HG02973 (cell line): Measurements from ENCODE around the gene MAP3K10.

Experiments
- ATAC-seq: cut with Tn5 transposase; IDR thresholded peaks from one replicate; pipeline ENCODE4 v1.9.1; 2021; ENCODE audit warnings: moderate library complexity; ENCODE audit not compliant: unreplicated experiment

MAP3K10 gene

DNA sequence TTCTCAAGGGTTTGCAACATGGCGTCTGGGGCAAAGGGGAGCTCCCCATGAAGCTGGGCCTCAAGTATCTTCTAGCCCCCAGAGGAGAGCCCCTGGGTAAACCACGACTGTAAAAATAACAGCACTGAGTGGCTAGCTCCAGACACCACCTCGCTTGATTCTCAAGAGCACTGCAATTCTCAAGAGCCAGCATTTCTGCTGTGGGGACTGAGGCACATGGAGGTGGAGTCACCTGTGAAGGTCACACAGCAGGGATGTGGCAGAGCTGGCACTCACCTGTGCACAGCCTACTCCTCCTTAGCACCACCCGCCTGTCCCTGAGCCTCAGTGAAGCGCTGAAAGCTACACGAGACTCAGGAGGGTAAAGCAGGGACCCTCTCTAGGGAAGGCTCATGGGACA lies 56.0 kb downstream of the MAP3K10 start:
- ATAC-seq: no peak

DNA sequence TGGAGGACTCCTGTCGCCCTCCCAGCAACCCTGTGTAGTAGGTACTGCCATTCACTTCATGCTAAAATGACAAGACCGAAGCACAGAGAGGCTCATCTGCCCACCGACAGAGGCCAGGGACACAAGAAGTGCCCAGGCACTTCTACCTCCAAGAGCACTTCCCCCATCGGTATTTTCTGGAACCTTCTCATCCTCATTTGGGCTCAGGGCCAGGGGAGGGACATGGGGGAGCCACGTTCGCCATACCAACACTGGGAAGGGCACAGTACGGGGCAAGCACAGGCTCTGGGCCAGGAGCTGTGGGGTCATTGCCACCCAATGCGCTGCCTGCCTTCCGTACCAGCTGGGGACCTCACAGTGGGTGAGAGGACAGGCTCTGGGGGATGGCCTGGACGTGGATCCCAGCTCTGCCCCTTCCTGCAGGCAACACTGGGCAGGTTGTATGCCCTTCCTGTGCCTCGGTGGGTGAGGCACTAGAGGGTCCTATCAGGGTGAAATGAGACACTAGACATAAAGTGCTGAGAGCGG lies 56.6 kb downstream of the MAP3K10 start:
- ATAC-seq: no peak

DNA sequence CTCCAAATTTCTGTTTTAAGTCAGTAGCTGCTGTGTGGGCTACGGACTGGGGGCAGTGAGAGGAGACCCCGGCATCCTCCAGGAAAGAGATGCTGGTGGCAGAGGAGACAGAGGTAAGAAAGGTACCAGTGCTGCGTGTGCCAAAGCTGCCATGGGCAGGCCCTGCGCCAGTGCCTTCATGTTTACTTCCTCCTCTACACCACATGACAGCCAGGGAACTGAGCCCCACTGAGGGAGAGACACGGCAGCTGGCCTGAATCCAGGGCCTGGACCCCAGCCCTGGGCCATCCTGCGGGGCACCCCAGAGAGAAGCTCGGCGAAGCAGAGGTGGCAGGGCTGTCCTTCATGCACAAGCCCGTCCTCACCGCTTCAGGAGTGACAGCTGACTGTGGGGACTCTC lies 58.0 kb downstream of the MAP3K10 start:
- no peak for ATAC-seq

DNA sequence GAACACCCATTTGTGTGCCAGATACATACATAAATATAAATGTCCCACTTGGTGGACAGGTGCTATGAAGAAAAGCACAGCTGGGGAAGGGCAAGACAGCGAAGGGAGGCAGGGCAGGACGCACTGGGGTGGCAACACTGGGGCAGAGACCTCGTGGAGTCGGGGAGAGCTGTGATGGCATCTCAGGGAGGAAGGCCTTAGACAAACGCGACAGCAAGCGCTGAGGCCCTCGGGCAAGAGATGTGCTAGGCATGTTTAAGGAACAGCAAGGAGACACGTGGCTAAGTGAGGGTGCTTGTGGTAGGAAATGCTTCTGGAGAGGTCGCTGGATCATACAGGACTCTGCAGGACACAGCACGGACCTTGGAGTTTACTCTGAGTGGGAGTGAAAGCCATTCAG lies 58.6 kb downstream of the MAP3K10 start:
- no peak for ATAC-seq

DNA sequence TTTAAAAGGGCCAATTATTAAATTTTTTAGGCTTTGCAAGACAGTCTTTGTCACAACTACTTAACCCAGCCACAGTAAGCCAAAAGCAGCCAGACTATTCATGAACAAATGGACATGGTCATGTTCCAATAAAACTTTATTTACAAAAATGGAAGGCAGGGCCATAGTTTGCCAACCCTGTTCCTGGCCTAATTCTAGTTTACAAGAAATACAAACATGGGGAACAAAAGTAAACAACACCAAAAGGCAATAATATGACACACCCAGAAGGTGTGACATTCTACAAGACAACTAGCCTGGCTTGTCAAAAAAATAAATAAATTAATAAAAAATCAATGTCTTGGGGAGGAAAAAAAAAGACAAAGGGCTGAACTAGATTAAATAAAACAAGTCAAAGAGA lies 60.0 kb downstream of the MAP3K10 start:
- ATAC-seq: no peak

DNA sequence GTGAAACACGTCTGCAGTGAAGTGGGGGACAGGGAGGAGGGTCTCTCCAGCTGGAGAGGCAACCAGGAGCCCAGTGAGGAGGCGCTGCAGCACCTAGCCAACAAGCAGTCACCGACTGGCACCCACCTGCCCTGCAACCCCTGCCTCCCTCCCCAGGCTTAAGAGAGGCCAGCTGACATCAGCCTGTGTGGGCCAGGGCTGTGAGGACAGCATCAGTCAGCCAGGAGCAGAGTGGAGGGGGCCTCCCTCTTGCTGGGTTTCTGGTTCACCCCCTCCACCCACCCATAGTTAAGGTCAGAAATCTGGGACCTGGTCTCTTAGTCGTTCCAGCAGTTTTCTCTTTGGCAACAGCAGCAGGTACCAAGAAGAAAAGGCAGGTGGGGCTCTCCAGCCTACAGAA lies 60.8 kb downstream of the MAP3K10 start:
- ATAC-seq: no peak

DNA sequence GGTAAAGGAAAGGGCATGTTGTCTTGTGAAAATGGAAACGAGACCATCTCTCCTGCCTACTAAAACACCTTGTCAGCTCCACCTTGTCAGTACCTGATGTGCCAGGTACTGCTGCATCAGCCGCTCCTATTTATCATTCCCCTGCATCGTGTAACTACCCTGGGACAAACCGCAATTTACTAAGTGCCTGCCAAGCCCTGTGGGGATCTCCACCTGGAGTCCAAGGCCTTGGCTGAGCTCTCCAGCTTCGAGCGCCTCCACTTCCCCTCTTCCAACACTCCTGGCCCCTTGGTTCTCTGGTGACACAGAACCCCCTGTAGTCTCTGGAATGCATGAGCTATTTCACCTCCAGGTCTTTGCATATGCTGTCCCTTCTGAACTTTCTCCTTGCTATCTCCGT lies 61.2 kb downstream of the MAP3K10 start:
- ATAC-seq: no peak

DNA sequence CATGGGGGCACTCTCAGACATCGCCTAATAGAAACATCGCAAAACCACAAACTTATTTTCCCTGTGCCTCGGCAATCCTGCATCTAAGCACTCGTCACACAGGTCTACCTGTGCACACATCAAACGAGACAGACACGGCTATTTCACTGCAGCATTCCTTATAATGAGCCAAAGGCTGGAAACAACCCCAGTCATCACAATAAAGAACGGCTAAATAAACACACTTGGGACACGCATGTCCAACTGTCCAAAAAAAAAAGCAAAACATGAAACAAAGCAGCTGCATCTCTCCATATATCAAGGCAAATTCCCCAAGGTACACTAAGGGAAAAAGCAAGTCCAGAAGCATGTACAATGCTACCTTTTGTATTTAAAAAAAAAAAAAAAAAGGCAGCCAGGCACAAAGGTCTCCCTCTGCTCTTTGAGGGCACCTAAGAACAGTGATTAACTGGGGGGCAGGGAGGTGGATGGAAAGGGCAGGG lies 62.4 kb downstream of the MAP3K10 start:
- ATAC-seq: no peak

DNA sequence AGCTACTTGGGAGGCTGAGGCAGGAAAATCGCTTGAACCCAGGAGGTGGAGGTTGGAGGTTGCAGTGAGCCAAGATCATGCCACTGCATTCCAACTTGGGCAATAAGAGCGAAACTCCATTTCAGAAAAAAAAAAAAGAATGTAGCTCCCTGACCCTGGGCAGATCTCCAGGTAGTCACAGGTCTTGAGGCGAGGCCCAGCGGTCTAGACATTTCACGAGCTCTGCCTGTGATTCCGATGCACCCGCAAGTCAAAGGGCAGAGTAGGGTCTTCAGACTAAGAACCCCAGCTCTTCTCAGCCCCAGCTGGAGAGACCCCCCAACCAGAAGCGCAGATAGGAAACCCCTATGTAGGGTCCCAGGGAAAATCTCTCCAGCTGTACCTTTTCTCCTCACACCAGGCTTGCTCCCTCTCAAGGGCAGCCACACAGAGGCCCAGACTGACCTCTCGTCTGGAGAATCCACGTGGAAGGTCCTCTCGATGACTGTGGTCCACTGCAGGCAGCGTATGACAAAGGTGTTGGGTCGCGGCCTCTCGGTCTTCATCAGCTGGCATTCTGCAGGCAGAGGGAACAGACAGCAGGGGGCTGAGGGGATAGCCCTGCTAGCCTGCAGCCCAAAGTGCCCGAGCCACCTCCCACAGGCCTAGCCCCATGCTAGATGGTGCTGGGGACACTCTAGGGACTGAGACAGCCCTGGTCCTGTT lies 63.6 kb downstream of the MAP3K10 start:
- ATAC-seq: no peak

DNA sequence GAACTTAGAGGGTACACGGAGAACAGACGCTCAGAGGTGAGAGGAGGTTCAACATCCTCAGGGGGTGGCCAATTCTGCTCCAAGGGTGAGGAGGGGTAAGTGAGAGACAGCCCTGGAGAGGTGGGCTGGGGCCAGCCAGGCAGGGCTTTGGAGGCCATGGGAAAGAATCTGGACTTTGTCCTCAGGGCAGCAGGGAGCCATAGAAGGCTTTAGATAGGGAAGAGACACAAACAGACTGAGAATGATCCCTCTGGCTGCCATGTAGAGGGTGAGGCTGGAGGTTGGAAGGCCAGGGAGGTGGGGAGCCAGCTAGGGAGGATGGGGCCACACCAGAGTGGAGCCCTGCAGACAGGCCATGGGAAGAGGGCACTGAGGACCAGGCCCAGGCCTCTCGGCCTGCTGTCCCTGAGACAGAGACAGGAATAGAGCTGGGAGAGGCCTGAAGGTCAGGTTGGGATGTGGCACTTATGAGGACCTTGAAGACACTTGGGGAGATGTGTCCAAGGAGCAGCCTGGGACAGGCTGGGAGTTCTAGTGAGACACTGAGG lies 64.5 kb downstream of the MAP3K10 start:
- no peak for ATAC-seq

DNA sequence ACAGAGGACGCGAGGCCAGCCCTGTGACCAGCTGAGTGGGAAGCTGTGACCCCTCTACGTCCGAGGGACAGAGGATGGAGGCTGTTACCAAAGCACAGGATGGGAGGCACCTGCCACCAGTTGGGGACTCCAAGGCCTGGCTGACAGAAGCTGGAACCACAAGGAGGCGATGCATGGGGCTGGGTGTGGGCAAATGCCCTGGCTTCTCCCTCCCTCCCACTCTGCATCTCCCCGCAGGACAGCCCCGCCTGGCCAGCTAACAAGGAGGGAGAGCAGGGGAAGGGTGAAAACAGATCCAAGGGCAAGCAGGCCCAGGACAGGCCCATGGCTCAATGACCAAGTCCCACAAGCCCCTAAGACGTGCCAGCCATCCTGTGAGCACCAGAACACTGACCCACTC lies 65.3 kb downstream of the MAP3K10 start:
- no peak for ATAC-seq

DNA sequence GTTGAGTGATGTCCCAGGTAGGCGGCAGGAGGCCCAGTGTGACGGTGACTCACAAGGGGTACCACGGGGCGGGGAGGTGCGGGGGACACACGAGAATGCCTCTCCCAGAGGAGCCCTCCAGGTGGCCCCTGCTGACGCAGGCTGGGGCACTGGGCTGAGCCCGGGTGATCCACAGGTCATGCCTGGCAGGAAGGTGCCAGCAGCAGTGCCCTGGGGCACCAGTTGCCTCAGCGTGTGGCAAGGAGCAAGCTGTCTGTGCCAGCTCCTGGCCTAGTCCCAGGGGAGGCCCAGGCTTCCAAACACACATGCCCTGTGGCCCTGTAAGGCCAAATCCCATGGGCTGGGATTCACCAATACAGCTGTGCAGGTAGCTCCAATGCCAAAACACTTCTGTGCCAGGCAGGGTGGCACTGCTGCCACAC lies 65.9 kb downstream of the MAP3K10 start:
- ATAC-seq: no peak

DNA sequence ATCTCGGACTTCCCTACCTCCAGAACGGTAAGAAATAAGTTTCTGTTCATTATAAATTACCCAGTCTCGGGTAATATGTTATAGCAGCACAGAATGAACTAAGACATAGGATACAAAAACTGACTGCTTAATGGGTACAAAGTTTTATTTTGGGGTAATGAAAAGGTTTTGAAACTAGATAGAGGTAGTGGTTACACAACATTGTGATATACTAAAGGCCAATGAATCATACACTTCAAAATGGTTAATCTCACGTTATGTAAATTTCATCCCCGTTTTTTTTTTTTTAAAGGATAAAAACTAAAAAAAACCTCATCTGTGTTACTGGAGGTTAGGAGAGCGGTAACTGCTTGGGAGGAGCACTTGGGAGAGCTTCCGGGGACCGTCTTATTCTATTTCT lies 70.4 kb downstream of the MAP3K10 start:
- no peak for ATAC-seq

DNA sequence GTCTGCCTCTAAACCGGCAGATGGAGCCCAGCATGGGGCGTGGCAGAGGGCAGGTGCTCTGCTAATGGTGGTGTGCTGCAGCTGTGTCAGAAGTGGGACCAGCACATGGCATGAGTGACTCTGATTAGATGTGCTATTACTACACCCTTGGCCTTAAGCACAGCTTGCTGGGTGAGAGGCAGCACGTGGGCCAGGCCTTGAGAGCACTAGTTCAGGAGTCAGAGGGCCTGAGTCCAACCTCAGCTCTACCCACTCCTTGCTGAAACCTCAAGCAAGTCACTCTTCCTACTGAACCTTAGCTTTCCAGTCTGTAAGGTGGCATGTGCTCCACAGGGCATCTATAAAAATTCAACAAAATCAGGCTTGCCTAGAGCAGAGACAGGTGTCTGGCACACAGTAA lies 71.2 kb downstream of the MAP3K10 start:
- no peak for ATAC-seq

DNA sequence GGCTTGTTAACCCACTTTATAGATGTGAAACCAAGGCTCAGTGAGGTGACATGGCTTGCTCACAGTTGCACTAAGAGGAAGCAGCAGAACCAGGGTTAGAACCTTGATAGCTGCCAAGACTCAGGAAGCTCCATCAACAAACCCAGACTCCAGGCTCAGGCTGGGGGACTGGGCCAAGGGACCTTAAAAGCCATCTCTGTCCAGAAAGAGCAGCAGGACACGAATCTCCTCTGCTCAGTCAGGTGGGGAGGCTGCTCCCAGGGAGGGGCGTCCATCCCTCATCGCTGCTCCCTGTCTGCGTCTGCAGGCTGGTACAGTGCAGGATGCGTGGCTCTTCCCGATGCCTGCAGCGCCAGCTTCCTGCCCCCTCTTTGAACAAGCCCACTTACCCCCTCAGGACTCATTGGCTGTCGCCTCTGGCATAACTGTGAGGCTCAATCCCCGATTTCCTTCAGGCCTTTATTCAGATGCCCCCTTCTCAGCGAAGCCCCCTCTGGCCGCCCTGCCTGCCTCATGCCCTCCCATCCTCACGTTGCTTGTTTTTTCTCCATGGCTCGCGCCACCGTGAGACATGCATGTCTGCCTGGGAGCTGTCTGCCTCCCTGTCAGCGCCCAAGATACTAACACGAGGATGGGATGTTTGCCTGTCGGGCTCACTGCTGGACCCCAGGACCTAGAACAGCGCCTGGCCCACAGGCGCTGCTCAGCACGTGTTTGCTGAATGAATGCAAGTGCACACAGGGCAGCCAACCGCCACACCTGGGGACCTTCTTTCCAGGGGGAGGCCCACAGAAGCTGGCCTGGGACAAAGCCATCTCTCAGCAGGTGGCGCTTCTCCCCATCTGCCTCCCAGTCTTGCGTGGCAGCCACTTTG lies 72.5 kb downstream of the MAP3K10 start:
- ATAC-seq: no peak

DNA sequence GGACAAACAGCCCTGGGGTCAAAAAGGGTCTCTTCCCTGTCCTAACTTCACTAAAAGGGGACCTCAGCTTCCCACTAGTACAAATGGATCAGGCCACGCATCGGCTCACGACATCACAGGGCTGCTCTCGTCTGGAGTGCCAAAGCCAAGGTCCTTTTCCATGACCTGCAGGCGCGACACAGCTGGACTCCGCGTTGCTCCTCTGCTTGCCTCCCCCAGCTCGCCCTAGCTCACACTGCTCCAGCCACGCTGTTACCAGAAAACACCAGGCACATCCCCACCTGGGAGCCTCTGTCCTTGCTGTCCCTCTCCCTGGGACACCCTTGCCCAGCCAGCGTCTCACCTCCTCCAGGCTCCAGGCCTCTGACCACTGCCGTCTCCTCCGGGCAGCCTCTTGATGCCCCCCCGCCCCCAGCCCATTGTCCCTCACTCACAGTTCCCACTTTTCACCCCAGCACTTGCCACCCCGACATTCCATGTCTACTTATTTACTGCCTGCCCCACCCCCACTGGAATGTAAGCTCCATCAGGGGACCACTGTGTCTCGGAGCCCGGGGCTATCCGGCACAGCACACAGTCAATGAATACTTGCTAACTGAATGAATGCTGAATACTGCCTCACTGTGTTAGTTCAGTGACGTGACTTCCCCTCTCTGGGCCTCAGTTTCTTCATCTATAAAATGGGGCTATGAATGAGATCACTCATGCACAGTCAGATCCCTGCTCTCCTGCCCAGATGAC lies 73.3 kb downstream of the MAP3K10 start:
- ATAC-seq: no peak
